ENCODE data around the gene CYB5RL.
"Not testable (repeated sequence)": the region's sequence is repeated elsewhere in the genome, so short reads cannot be mapped to it uniquely, and the experiment has no call there.

Gene CYB5RL, protein sequence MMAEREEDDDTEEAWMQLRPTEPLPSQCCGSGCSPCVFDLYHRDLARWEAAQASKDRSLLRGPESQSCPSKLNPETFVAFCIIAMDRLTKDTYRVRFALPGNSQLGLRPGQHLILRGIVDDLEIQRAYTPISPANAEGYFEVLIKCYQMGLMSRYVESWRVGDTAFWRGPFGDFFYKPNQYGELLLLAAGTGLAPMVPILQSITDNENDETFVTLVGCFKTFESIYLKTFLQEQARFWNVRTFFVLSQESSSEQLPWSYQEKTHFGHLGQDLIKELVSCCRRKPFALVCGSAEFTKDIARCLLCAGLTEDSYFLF

DNA sequence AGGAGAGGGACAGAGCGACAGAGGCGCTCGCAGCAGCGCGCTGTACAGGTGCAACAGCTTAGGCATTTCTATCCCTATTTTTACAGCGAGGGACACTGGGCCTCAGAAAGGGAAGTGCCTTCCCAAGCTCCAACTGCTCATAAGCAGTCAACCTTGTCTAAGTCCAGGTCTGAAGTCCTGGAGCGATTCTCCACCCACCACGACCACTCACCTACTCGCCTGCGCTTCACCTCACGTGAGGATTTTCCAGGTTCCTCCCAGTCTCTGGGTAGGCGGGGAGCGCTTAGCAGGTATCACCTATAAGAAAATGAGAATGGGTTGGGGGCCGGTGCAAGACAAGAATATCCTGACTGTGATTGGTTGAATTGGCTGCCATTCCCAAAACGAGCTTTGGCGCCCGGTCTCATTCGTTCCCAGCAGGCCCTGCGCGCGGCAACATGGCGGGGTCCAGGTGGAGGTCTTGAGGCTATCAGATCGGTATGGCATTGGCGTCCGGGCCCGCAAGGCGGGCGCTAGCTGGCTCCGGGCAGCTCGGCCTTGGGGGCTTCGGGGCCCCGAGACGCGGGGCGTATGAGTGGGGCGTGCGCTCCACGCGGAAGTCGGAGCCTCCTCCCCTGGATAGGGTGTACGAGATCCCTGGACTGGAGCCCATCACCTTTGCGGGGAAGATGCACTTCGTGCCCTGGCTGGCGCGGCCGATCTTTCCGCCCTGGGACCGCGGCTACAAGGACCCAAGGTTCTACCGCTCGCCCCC lies at the start of gene CYB5RL, which contains the start of gene MRPL37:
TSS of gene CYB5RL (minus strand) at position 266 of the 754 bp plus-strand sequence. CDS start 4,414 bp downstream, outside the sequence.
TSS of gene MRPL37 (plus strand) at position 403 of the 754 bp plus-strand sequence. CDS start at position 480, 77 bp downstream.
- DNase-seq, result peak; percentile 98

DNA sequence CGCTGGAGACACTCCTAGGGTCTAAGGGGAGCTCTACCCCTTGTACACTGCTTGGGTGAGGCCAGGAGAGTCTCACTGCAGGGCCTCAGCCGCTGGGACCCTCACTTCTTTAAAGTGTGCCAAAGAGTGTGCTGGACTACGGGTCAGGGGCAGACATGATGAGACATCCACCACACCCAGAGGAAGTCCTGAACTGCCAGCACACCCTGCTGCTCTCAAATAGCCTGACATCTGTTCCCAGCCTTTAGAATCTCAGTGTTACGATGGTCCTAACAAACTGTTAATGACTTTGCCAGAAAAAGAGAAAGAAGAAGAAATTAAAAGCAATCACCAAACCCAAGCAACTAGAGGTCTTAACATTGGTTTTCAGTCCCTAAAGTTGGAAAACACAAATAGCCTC lies 49.1 kb upstream of the CYB5RL start:
- DNase-seq, result no peak

DNA sequence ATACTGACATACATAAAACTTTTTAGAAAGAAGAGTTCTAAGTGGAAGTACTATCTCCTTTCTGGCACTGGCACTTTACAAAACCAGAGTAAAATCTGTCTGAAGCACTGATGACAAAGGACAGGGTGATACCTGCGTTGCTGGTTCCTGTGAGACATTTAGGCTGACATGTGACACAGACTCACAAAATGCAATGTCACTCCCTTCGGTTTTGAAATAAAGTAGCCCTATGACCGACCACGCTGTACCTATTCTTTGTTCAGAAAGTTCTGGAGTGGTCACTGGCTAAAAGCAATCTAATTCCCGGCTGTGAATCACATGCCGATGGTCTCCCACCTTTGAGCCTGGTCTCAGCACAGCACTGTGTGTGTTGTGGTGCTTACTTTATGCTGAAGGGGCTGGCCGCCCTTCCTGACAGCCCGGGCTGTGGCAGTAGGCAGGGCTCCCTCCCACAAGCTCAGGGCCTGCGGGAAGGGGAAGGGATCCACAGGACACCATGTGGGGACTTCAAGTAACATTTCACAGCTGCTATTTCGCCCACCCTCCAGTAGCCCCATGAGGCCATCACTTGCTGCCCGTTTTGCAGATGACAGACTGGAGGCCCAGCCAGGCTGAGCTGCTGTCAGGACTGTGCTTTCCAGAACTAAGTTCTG lies 48.2 kb upstream of the CYB5RL start:
- DNase-seq, result no peak

DNA sequence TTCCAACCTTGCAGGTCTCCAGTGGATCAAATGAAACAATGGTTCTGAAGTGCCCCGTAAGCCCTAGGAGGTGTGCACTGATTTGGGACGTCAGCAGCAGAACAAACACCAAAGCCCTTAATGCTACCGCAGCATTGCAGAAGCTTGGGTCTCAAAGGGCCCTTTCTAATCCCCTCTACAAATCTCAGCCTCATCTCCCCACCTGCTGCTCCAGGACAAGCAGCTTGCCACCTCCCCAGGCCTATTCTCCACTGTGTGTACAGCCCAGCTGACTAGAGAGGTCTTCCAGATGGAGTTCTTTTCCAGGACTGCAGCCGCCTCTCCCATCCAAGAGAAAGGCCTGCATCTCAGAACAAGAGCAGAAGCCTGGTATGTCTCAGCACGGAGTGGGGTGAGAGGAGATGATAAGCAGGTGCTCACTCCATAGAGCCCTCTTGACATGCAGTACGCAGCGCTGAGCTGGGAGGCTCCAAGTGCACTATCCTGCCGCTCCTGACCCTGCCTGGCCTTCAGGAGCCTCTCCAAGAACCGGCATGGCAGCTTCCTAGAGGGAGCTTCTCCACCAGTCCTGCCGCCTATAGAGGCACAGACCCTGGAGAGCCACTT lies 46.4 kb upstream of the CYB5RL start:
- peak; percentile 82 for DNase-seq

DNA sequence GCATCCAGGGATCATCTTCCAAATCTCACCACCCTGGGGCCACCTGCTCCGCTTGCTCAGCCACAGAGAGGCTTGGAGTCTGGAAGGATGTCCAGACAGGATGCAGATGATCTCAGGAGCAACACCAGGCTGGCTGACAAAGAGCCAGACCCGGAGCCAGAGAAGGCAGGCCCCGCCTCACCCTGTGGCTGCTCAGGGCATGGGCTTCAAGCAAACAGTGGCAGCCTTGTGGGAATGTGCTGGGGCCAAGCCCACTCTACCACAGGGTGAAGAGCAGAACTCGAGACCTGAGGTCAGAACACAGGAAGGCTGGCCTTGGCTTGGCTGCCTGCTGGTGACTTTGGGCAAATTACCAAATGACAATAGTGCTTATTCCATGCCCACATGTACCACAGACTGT lies 45.7 kb upstream of the CYB5RL start:
- DNase-seq, result no peak

DNA sequence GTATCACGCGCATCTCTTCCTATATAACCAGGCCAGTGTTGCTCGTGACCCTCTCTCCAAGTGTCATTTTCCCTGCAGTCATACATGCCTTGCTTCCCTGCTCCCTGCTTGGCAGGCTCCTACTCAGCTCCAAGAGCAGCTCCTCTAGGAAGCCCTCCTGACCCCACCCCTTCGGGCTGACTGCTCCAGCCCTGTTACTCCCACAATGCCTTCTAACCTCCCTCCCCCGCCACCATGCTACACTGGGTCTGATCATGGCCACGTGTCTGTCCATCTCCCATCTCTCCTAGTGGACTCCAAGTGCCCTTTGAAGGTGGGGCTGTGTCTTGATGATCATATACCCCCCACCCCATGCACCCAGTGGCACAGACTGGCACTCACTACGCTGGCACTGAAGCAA lies 44.8 kb upstream of the CYB5RL start:
- no peak for DNase-seq

DNA sequence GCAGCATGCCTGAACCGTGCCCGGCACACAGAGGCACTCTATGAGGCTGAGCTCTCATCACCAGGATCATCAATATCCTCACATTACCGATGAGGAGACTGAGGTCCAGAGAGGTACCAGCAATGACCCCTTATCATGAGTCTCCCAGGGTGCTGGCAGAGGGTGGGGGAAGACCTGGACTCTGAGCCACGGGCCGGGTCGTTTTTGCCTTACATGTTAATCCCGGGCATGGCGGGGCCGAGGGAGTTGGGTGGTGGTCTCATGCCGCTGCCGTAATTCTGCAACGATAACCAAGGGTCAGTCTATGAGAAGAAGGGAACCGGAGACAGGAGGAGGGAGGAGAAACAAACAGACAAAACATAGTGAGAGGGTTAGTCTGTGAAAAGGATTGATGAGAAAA lies 43.2 kb upstream of the CYB5RL start:
- no peak for DNase-seq

DNA sequence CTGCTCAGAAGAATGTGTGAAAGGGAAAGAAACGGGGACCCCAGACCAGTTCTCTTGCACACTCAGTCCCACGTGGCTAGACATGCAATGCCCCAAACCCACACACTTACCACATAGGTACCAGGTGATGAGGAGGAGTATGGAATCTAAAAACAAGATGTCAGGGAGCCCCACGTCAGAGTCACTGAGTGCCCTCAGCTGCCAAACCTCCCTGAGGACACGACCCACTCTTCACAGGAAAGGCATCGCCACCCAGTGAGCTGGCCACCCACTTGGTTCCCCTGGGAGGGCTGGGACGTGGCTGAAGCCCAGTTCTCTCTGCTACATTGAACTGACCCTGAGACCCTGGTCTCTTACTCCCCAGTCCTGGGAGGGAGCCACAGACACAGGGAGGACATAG lies 41.5 kb upstream of the CYB5RL start:
- DNase-seq, result no peak

DNA sequence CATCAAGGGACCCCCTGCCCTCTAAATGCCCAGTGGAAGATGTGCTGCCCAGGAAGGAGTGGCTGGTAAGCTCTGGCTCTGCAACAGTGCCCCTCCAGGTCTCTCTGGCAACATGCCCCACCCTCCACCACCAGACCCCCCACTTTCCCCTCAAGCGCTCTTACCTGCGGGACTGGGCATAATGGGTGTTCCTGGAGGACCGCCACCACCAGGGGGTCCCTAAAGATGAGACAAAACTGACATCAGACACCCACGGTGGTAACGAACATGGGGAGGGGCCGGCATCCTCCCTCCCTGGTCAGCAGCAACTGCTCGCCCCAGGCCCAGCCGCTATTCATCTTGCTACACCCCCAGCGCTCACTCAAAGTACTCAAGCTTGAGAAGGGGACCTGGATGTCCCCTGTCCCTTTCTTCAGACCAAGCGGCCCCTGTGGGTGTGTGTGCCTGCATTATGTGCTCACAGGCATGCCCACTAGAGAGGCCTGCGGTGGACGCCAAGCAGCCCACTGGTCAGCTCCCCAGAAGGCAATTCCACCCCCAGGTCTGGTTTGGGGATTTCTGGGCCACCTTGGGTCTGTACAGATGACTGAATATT lies 41.0 kb upstream of the CYB5RL start:
- no peak for DNase-seq

DNA sequence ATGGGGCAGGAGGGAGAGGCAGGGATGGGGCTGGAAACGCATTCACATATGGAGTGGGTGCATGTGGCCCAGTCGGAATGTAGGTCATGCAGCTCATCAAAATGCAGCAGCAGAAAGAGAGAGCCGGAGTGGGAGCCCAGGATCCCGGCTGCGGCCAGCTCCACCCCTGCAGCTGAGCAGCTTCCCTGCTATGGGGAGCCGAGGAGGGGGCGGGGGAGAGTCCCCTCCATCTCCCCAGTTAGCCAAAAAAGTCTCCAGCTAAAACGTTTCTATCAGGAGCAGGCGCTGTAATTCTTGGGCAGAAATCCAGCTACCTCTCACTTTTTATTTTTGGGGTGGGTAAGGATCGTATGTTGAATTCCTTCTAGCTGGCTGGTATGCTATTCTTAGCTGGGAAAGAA lies 39.8 kb upstream of the CYB5RL start:
- DNase-seq, result no peak

DNA sequence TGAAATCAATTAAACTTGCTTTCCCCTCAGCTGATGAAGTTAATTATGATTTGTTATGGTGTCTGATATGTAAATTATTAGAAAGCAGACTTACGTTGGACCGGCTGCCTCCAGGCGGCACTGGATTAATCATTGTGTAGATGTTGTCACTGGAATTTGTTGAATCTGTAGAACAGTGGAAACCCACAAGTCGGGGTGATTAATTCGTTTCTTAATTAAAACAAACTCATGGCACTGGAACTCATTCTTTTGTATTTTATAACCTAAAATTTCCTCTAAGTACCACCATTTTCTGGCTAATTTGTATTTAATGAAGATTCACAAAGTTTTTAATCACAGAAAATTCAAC lies 39.2 kb upstream of the CYB5RL start:
- DNase-seq, result no peak

DNA sequence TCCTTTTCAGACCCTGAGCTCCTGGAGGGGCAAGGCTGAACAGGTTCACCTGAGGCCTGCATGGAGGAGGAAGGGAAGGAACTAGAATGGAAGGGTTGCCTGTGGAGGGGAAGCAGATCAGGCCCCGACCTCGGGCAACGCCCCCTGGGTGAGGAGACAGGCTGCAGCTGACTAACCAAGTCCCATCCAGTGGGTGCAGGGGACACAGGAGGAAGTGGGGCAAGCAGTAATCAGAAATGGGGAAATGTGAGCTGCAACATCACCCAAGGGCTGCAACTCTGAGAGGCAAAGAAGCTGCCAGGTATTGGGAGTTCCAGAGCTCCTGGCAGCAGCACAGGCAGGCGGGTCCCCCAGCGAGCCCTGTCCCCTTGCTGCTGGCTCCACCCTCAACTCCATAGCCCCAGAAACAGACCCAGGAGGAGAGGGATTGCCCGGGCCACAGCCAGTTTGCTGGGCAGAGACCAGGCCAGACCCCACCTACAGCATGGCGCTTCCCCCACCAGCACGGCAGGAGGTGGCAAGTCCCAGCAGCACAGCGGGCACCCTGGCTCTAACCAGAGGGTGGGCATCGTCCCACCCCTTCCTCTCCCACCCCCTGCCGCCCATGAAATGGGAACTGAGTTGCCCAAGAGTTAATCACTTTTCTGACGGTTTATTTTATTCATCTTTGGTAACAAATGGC lies 38.7 kb upstream of the CYB5RL start:
- DNase-seq, result no peak

DNA sequence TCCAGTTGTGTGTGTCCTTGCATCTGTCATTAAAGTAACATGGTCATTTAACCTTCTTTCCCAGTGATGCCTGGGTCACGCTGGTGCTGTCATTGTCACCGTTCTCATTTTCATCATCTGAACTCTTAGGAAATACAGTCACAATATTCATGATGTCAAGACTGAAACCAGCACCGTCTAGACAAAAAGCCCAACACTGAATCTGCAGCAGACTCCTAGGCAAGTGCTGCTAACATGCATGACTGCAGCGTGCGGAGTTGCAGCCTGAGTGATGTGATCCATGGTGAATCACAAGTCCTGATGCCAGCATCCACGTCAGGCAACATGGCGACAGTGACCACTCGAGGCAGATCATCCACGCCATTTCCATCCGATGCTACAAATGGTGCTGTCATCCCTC lies 37.8 kb upstream of the CYB5RL start:
- DNase-seq, result no peak

DNA sequence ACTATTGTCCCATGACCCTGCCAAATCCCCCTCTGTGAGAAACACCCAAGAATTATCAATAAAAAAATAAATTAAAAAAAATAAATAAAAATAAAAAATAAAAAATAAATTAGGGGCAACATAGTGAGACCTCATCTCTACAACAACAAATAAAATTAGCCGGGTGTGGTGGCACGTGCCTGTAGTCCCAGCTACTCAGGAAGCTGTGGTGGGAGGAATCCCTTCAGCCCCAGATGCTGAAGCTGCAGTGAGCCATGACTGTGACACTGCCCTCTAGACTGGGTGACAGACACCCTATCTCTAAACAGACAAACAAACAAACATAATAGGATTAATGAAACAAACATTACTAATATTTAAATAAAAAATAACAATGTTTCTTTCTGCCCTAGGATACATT lies 34.5 kb upstream of the CYB5RL start:
- no peak for DNase-seq

DNA sequence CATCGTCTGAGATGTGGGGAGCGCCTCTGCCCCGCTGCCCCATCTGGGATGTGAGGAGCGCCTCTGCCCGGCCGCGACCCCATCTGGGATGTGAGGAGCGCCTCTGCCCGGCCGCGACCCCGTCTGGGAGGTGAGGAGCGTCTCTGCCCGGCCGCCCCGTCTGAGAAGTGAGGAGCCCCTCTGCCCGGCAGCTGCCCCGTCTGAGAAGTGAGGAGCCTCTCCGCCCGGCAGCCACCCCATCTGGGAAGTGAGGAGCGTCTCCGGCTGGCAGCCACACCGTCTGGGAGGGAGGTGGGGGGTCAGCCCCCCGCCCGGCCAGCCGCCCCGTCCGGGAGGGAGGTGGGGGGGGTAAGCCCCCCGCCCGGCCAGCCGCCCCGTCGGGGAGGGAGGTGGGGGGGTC lies 33.4 kb upstream of the CYB5RL start:
- DNase-seq, result not testable (repeated sequence)

DNA sequence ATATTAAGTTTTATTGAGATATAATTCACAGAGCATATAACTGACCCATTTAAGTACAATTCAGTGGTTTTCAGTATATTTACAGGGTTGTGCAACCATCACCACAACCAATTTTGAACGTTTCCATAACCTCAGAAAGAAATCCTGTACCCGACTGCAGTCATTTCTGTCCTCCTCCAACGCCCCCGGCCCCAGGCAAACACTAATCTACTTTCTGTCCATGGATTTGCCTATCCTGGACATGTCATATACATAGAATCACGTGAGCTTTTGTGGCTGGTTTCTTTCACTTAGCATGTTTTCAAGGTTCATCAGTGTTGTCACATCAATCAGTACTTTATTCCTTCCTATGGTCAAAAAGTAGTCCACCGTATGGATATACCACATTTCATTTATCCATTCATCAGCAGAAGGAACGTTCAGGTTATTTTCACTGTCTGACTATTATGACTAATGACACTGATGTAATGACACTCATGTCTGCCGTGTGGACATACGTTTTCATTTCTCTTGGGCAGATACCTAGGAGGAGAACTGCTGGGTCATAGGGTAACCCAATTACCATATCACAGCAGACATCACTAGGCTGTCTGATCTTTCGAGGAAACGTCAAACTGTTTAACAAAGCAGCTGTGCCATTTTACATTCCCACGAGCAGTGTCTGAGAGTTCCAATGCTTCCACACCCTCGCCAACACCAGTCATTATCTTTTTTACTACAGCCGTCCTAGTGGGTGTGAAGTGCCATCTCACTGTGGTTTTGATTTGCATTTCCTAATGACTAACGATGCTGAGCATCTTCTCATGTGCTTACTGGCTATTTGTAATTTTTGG lies 30.9 kb upstream of the CYB5RL start:
- no peak for DNase-seq

DNA sequence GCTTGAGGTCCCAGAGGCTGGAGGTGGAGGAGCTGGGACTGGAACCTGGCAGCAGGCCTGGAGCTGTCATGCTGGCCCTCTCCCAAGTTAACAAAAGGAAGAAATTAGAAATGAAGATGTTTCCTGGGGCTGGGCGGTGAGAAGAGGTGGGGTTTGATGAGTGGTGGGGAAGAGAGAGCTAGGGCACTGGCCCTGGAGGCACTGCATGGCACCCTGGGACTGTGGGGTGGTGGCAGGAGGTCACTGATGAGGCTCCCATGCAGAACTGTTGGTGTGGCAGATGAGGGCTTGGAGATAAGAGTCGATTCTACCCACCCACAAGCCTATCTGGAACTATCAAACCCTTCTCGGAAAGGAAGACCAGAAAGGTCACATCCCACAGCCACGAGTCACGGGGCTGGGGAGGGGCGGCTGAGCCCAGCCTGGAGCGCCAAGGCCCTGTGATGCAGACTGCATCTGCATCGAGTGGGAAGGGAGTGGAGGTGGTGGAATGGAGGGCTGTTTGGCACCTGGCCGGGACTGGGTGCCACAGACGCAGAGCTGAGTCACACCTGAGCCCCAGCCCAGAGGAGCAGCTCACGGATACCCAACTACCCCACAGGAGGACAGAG lies 29.6 kb upstream of the CYB5RL start:
- no peak for DNase-seq

DNA sequence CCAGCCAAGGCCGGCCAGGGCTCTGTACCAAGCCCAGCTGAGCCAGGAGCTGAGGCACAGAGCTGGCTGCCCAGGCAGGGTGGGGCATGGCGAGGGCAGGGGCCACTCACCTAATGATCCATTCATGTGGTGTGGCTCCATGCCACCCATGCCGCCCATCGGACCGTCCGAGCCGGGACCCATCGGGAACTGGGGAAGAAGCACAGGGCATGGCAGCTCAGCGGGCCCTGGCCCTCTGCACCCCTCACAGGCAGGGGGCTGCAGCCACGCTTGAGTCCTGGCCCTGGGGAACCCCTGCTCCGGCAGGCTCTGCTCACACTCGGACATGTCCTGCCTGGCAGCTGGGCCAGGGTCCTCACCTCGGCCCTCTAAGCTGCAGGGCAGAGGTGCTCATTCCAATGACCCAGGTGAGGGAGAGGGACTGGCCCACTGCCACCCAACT lies 28.8 kb upstream of the CYB5RL start:
- no peak for DNase-seq

DNA sequence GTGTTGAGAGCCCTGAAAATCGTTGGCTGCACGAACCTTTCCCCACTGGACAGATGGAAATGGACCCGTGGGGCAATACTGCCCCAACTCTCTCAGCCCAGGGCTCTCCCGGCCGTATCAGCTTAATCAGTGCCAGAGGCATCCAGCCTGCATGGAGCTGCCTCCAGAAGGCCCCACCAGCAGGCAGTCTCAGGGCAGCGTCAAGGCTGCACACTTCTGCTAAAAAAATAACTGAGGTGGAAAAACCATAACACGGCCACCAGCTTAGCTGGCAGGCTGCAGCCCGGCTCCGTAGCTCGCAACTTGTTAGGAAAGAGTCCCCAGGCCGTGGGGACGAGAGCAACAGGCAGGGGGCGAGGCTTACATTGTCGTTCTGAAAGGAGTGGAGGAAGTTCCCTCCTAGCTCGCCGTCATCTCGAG lies 28.1 kb upstream of the CYB5RL start:
- DNase-seq, result no peak

DNA sequence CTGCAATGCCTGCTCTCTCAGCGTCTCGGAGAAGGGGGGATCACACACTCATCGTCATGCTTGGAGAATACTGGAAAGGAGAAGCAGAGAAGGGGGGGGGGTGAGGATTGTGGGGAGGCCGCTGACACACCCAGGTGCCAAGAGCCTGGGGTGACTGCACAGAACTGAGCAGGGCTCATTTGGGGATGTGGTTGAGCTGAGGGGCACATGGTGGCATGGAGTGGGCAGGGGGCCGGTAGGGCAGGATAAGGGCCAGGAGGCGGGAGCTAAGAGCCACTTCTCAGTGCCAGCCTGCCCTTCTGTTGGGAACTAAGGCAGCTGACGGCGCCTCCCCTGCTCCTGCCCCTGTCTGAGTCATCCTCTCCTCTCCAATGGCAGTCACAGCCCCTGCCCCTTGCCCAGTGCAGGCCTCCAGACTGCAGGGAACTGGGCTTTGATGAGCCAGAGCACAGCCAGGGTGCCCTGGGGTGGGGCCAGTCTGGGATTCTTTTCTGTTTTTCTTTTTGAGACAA lies 27.3 kb upstream of the CYB5RL start:
- no peak for DNase-seq
